Neuron (in vitro differentiated cells): ENCODE results near the gene FCHSD2.

Experiments used
- H2AFZ ChIP-seq: one replicate; pipeline ENCODE4 v1.6.1; 2013; ENCODE audit warnings: low read depth, mild to moderate bottlenecking, inconsistent platforms, low read length, moderate library complexity
- H3K27me3 ChIP-seq: one replicate; pipeline ENCODE4 v1.6.1; 2013; ENCODE audit warnings: low read length; ENCODE audit not compliant: insufficient read depth
- H3K36me3 ChIP-seq: one replicate; pipeline ENCODE4 v1.6.1; 2013; ENCODE audit warnings: low read length; ENCODE audit not compliant: insufficient read depth
- H3K4me1 ChIP-seq: one replicate; pipeline ENCODE4 v1.6.1; 2013; ENCODE audit warnings: low read length; ENCODE audit not compliant: insufficient read depth
- H3K4me3 ChIP-seq: 2 replicates; pipeline ENCODE4 v1.5.1; 2013; ENCODE audit warnings: mild to moderate bottlenecking, low read length, moderate library complexity
- H3K9me3 ChIP-seq: one replicate; pipeline ENCODE4 v1.6.1; 2013; ENCODE audit warnings: low read length

FCHSD2 gene

GRCh38 chr11:73177778-73178539, 35.8 kb upstream of the FCHSD2 start:
- H2AFZ ChIP-seq, result no peak overlapping the region
- peaks cover 9% of the 10 kb centered on the region for H3K27me3 ChIP-seq
- no peak overlapping the region for H3K4me3 ChIP-seq
- H3K9me3 ChIP-seq, result no peaks in the 10 kb centered on the region
- no peaks in the 10 kb centered on the region for H3K36me3 ChIP-seq
- no peaks in the 10 kb centered on the region for H3K4me1 ChIP-seq

GRCh38 chr11:73177380-73177777, 35.3 kb upstream of the FCHSD2 start:
- Histone ChIP-seq H3K9me3 (no peaks in the 10 kb centered on the region), H3K4me3 (no peak overlapping the region), H3K36me3 (no peaks in the 10 kb centered on the region), H3K4me1 (no peaks in the 10 kb centered on the region), H2AFZ (no peak overlapping the region), H3K27me3 (peaks cover 9% of the 10 kb centered on the region)

GRCh38 chr11:73176874-73177155, 34.7 kb upstream of the FCHSD2 start:
- Histone ChIP-seq H3K27me3 (peaks cover 9% of the 10 kb centered on the region), H2AFZ (no peak overlapping the region), H3K36me3 (no peaks in the 10 kb centered on the region), H3K9me3 (no peaks in the 10 kb centered on the region), H3K4me1 (no peaks in the 10 kb centered on the region), H3K4me3 (no peak overlapping the region)

- Histone ChIP-seq H3K27me3 (peaks cover 9% of the 10 kb centered on the region), H3K4me1 (no peaks in the 10 kb centered on the region), H3K36me3 (no peaks in the 10 kb centered on the region), H3K4me3 (no peak overlapping the region), H2AFZ (no peak overlapping the region), H3K9me3 (no peaks in the 10 kb centered on the region)
These were observed 34.2 kb upstream of the FCHSD2 start for GRCh38 chr11:73176145-73176873.

GRCh38 chr11:73175551-73176144, 33.5 kb upstream of the FCHSD2 start:
- Histone ChIP-seq H3K4me3 (no peak overlapping the region), H3K27me3 (peaks cover 9% of the 10 kb centered on the region), H3K4me1 (no peaks in the 10 kb centered on the region), H2AFZ (no peak overlapping the region), H3K36me3 (no peaks in the 10 kb centered on the region), H3K9me3 (no peaks in the 10 kb centered on the region)

GRCh38 chr11:73174495-73174791, 32.3 kb upstream of the FCHSD2 start:
- Histone ChIP-seq H3K4me1 (no peaks in the 10 kb centered on the region), H3K9me3 (no peaks in the 10 kb centered on the region), H2AFZ (no peak overlapping the region), H3K27me3 (peaks cover 9% of the 10 kb centered on the region), H3K36me3 (no peaks in the 10 kb centered on the region), H3K4me3 (no peak overlapping the region)

GRCh38 chr11:73173755-73174494, 31.8 kb upstream of the FCHSD2 start:
- no peak overlapping the region for H3K4me3 ChIP-seq
- no peaks in the 10 kb centered on the region for H3K36me3 ChIP-seq
- no peaks in the 10 kb centered on the region for H3K9me3 ChIP-seq
- peaks cover 7% of the 10 kb centered on the region for H3K27me3 ChIP-seq
- H2AFZ ChIP-seq, result no peak overlapping the region
- no peaks in the 10 kb centered on the region for H3K4me1 ChIP-seq

- Histone ChIP-seq H3K9me3 (no peaks in the 10 kb centered on the region), H3K4me3 (no peak overlapping the region), H3K36me3 (no peaks in the 10 kb centered on the region), H3K27me3 (peaks cover 4% of the 10 kb centered on the region), H3K4me1 (no peaks in the 10 kb centered on the region), H2AFZ (no peak overlapping the region)
These were observed 31.0 kb upstream of the FCHSD2 start for GRCh38 chr11:73172992-73173656.

GRCh38 chr11:73171436-73172161, 29.5 kb upstream of the FCHSD2 start:
- no peaks in the 10 kb centered on the region for H3K36me3 ChIP-seq
- no peaks in the 10 kb centered on the region for H3K4me1 ChIP-seq
- no peak overlapping the region for H3K4me3 ChIP-seq
- H3K27me3 ChIP-seq, result no peaks in the 10 kb centered on the region
- H3K9me3 ChIP-seq, result no peaks in the 10 kb centered on the region
- H2AFZ ChIP-seq, result no peak overlapping the region

GRCh38 chr11:73170140-73170539, 28.0 kb upstream of the FCHSD2 start:
- H3K27me3 ChIP-seq, result no peaks in the 10 kb centered on the region
- H3K4me1 ChIP-seq, result no peaks in the 10 kb centered on the region
- no peaks in the 10 kb centered on the region for H3K36me3 ChIP-seq
- no peak overlapping the region for H2AFZ ChIP-seq
- no peaks in the 10 kb centered on the region for H3K9me3 ChIP-seq
- no peak overlapping the region for H3K4me3 ChIP-seq

- Histone ChIP-seq H3K36me3 (no peaks in the 10 kb centered on the region), H3K4me1 (no peaks in the 10 kb centered on the region), H3K9me3 (no peaks in the 10 kb centered on the region), H2AFZ (no peak overlapping the region), H3K27me3 (peaks cover 3% of the 10 kb centered on the region), H3K4me3 (no peak overlapping the region)
These were observed 26.9 kb upstream of the FCHSD2 start for GRCh38 chr11:73168925-73169579.

GRCh38 chr11:73167363-73167954, 25.3 kb upstream of the FCHSD2 start:
- no peak overlapping the region for H3K4me3 ChIP-seq
- H3K9me3 ChIP-seq, result no peaks in the 10 kb centered on the region
- H3K27me3 ChIP-seq, result peaks cover 3% of the 10 kb centered on the region
- no peak overlapping the region for H2AFZ ChIP-seq
- H3K36me3 ChIP-seq, result no peaks in the 10 kb centered on the region
- no peaks in the 10 kb centered on the region for H3K4me1 ChIP-seq
